NCI-H146 treated with DMSO at 0.1 percent for 48 hours (cell line): ENCODE results near the gene PGAP6.
"Not testable (repeated sequence)": the region's sequence is repeated elsewhere in the genome, so short reads cannot be mapped to it uniquely, and the experiment has no call there.

ENCODE experiments used
- DNase-seq: peaks from one replicate; lab custom pipeline; 2025; ENCODE audit not compliant: unreplicated experiment; lab: John Stamatoyannopoulos, UW

Gene PGAP6

DNA sequence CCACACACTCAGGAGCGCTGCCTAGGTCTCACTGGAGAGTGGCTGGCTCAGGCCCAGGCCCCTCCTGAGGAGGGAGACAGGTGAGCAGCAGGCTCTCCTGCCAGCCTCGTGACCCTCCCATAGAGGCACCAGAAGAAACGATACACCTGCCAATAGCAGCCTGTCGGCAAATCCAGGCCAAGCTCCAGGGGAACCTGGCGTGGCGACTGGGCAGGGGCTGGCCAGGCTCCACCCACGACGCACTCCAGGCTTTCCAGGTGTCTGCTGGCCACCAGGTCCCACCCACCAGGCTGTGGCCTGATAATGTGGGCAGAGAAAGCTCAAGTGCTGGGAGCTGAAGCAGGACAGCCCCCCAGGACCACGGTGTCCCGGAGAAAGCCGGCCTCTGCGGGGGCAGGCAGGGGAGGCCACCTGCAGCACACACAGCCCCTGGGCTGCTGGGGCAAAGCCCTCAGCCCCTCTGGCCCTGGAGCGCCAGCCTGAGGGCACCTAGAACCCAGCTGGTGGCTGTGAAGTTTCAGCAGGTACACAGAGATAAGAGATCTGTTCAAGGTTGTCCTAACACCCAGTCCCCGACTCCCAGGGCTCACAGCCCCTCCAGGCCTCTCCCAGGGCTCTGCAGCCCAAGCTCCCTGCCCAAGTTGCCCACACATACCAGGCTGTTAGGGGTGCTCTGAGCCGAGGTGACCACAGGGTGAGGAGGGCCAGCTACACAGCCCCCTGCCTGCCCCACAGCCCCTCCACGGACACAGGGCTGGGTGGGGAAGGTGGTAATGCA lies 2.4 kb downstream of the PGAP6 start:
- peak; percentile 95 for DNase-seq

DNA sequence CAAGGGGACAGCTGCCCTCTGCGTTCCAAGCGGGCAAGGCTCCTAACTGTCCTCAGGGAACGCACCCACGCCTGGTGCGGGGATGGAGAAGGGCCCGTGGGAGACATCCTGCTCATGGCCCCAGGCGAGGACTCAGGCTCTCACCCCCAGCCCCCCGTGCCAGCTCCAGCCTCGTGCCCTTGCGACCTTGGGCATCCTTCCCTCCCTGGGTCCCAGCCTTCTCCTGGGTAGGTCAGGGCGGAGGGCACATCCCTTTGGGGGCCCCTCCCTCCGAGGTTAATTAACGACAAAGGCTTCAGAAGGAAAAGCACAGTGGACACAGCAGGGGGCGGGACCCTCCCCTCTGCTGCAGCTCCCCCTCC lies 3.0 kb downstream of the PGAP6 start:
- no peak for DNase-seq

DNA sequence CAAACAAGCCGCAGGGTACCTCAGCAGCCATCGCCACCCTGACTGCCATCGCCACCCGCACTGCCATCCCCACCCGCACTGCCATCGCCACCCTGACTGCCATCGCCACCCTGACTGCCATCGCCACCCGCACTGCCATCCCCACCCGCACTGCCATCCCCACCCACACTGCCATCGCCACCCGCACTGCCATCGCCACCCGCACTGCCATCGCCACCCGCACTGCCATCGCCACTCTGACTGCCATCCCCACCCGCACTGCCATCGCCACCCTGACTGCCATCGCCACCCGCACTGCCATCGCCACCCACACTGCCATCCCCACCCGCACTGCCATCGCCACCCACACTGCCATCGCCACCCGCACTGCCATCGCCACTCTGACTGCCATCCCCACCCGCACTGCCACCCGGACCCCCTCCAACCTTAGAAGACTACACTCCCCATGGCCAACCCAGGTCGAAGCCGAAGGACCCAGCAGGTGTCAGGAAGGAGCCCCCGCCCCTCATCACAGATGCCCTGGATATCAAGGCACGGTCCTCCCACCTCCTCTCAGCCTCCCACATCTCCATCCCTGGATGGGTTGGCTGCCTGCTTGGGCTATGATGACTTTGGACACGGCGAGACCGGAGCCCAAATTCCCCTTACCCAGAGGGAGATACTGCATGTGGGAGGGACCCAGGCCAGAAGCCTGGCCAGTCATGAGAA lies 3.5 kb downstream of the PGAP6 start:
- DNase-seq = not testable (repeated sequence)

DNA sequence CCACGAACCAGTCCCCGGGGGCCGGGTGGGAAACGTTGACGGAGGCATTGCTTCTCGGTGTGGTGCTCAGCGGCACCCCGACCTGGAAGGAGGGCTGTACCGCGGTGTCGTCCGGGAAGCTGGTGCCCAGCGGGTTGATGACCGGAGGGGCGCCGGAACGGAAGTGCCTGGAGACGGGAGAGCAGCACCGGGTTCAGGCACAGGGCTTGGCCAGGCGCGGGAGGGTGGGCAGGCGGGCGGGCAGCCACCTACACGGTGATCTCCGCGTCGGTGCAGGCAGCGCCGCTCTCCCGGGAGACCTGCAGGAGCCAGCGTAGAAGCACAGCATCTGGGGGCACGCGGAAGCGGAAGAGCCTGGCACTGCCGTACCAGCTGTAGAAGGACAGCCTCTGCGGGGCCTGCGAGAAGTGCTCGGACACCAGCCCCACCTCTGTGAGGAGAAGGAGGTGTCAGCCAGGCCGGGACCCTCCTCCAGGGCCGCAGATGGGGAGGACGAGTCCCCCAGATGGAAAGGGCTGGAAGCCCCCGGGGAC lies 4.3 kb downstream of the PGAP6 start:
- no peak for DNase-seq

DNA sequence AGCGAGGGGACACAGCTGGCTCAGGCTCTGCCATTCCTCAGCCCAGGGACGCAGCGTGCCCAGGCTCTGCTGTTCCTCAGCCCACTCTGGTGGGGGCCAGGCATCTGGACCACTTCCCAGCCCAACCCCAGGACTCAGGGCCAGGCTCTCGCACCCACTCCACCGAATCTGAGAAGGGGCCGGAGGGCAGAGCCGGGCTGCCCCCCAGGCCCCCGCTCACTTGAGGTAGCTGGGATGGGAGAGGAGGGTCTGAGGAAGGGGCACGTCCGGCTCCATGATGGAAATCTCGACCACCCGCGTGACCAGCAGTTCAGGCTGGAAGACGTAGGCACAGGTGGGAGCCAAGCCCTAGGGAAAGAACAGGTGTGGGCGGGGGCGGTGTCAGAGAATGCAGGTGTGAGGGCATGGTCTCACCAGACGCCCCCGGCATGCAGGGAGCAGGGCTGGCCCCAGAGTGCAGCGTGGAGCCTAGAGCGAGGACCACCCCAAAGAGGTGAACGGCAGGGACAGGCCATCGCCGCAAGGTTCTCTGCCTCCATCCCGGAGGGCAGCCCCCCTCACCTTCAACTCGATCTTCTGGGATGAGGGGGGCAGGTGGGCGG lies 4.9 kb downstream of the PGAP6 start:
- no peak for DNase-seq

DNA sequence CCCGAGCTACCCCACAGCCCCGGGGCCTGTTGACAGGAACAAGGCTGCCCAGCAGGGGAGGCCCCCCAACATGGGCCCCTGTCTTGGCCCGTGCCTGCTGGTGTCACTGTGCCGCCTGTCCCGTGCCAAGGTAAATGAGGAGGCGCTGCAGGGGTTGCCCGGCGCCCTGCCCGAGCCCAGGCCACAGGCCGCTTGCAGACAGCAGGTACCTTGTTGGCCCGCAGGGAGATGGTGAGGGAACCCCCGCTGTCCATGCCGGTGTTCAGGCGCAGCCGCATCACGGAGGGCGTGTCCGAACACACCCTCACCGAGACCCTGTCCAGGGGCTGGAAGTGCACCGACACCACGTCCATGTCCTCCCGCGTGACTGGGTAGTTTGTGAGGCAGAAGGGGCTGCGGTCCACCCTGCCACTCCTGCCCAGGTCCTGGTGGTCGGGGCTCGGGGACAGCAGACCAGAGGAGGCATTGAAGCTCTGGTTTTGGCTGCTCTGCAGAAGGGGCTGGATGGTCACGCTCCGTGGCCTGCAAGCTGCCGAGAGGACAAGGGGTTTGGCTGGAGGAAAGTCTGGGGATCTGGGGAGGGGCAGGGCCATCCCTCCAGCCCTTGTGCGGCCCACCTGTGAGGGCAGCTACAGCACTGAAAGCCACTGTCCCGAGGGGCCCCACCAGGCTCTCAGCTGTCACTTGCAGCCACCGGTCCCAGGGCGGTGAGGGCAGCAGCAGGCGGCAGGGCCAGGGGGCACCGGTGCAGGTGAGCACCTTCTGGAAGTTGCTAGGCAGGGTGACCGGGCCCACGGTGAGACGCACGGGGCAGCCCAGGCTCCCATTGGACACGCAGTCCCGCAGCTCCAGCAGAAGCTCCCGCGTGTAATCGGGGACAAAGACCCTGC lies 5.6 kb downstream of the PGAP6 start:
- no peak for DNase-seq

DNA sequence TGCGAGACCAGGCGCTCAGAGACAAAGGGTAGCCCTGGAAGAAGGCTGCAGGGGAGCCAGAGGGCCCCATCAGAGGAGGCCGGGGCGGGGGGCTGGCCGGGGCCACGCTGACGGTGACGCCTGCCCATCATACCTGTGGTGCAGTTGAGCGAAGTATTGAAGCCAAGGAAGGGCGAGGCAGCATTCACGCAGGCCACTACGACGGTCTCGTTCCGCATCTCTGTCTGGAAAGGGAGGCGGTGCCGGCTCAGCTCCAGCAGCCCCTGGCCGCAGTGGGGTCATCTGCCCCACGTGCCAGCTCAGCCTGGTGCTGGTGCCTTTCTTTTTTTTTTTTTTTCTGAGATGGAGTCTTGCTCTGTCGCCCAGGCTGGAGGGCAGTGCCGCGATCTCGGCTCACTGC lies 6.6 kb downstream of the PGAP6 start:
- DNase-seq = no peak

DNA sequence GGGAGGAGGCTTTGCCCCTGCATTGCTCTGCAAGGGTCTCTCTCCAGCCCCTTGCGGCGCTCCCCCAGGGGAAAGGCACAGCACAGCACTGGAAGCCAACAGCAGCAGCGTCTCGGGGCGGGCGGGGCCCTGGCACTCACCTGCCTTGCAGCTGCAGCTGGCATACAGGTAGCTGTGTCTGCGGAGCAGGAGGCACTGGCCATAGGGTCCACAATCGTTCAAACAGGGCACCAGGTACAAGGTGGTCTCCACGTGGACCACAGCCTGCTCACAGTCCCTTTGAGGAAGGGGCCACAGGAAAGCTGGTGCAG lies 7.2 kb downstream of the PGAP6 start:
- no peak for DNase-seq

DNA sequence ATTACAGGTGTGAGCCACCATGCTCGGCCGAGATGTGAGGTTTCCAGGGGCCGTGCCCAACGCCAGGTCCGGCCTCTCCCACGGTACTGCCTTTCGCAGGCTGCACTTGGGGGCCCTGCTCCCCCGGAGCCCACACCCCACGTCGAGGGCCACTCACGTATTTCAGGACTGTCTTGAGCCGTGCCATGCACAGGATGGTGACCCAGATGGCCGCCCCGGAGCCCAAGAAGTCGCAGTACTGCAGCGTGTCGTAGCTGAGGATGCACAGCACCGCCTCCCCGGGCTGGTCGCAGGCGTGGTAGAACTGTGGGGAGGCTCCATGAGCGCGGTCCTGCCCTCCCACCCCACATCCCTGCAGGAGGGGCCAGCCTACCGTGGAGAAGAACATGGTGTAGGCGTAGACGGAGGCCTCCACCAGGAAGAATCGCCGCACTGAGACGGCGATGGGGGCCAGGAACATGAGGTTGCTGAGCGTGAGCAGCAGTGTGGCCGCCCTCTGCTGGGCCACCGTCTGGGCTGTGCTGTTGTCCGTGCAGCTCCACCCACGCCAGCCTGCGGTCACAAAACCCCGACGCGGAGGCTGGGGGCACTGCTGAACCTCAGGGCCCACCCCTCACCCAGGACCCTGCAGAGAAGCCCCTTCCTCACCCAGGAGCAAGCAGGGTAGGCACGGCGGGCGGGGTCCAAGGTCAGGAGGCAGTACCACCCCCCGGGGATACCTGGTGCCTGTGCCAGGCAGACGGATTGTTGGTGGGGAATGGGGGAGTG lies 7.7 kb downstream of the PGAP6 start:
- DNase-seq = no peak

DNA sequence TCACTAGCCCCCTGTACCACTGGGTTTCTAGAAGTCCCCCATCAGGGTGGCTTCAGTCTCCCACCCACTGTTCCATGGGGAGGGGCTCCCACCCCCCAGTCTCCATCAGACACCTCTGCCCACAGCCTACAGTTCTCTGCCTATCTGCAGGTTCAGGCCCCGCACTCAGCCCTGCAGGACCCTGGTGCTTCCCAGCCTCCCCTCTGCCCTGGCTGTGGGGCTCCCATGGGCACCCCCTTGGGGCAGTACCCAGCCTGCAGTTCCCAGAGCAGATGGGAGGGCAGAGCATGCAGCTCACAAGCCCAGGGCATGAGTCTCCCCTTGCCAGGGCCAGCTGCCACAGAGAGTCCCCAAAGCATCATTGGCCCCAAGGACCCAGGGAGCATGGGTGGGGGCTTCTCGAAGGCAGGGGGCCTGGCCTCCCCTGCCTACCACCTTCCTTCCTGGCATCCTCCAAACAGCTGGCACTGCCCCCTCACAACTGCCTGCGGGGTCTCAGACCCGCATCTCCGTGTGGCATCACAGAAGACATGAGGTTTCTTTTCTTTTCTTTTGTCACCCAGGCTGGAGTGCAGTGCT lies 8.7 kb downstream of the PGAP6 start:
- DNase-seq = no peak

DNA sequence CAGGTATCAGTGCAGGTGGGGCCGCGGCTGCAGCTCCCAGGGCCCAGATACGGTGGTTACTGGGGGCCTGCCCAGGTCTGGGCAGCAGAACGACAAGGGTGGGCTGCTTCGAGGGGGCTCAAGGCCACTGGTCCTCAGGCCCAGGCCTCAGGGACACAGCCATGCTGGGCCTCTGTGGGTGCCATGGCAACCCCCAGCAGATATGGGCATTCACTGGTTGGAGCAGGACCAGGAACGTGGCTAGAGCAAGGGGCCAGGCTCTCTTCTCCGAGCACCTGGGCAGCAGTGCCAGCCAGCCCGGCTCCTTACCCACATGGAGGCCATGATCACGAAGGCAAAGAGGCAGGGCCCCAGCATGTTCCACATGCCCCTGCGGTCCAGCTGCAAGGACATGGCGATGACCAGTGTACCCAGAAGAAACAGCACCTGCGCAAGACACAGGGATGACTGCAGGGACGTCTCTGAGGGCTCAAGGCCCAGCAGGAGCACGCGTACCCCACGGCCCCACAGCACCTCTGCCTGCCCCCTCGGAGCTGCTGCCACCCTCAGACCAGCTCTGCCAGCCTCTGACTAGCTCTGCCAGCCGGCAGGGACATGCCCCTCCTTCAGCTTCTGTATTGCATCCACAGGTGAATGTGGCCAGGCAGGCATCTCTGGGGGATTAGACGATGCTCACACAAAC lies 9.3 kb downstream of the PGAP6 start:
- DNase-seq = no peak

DNA sequence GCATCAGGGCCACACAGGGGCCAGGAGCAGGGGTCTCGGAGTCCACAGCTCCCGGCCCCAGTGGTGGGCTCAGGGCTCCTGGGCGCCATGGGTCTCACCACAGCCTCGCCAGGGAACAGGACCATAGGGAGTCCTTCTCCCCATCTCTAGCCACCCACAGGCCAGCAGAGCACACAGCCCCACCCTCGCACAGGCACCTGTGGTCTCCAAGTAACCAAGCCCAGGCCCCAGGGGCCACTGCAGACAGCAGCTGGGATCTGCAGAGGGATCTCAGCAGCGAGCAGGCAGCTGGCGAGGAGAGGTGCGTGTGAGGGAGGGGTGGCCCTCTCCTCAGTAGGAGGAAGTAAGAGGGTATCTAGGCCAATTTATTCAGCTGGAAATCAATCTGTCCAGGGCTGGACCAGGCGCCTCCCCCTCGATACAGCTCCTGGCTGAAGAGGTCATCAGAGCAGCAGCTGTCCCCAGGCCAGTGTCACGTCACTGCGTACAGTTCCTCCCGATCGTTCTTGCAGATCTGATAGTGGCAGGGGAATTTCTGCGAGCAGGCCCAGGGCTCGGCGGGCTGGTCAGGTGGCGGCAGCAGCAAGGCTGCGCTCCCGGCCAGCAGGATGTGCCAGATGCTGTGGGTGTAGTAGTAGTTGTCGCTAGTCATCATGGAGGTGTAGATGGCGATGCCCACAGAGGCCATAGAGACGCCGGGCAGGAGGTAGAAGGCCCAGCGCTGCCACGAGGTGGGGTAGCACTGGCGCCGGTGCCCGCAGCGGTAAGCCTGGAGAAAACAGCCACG lies 10.1 kb downstream of the PGAP6 start:
- DNase-seq = no peak

DNA sequence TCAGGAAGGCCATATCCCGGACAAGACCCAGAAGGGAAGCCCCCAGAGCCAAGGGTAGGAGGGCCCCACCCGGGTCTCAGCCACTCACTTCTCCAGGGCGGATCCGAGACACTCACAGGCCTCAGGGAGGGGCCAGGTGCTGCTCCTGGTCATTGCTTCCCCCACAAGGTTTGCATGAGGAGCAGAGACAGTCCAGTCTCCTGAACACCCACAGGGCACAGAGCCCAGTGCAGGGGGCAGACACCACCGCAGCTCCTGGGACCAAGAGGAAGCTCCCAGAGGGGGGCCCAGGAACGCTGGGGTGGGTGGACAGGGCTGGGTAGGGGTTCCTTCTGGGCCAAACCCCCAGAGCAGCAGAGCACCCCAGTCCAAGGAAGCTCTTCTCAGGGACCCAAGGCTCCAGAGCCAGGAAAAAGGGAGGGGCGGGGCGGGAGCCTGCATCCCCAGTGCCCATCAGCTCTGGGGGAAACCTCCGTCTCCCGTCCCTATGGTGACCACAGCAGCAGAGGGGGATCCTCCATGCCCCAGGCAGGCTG lies 10.7 kb downstream of the PGAP6 start:
- no peak for DNase-seq

DNA sequence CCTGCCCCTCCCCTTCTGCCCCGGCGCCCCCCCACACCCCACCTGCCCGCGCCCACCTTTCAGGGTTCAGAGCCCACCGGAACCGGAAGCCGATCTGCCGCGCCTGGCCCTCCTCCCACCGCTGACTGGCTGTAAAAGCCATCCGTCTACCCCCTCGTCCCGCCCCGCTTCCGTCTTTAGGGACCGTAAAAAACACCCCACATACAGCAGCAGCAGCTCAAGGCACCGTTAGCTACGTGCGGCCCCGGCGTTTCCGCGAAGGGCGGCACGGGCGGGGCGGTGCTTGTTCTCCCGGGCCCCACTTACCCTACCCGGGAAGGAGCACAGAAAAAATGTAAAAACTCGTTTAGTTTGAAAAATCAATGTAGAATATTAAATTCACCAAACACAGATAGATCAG lies 11.3 kb downstream of the PGAP6 start, which contains the start of gene MRPL28:
MRPL28 (minus strand) TSS at position 96 of the 400 bp plus-strand sequence. CDS start 320 bp downstream, outside the sequence.
- DNase-seq = peak; percentile 94

DNA sequence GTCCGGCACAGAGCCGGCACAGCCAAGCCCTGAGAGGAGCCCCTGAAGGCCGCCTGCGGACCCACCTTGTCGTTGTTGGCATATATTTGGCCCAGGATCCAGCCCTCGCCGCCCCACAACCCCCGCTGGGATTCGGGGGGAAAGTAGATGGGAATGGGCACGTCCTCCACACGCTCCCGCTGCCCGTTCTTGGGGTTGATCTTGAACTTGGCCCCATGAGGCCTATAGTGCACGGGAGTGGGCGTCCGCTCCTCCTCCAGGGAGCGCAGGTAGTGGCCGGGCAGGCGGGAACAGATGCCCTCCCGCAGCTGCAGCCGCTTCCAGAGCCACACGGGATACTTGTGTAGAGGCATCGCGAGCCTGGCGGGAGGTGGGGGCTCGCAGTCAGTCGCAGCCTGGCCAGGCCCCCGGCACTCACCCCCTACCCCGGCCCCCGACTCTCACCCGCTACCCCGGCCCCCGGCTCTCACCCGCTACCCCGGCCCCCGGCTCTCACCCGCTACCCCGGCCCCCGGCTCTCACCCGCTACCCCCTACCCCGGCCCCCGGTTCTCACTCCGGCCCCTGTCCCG lies 11.8 kb downstream of the PGAP6 start:
- DNase-seq = no peak

DNA sequence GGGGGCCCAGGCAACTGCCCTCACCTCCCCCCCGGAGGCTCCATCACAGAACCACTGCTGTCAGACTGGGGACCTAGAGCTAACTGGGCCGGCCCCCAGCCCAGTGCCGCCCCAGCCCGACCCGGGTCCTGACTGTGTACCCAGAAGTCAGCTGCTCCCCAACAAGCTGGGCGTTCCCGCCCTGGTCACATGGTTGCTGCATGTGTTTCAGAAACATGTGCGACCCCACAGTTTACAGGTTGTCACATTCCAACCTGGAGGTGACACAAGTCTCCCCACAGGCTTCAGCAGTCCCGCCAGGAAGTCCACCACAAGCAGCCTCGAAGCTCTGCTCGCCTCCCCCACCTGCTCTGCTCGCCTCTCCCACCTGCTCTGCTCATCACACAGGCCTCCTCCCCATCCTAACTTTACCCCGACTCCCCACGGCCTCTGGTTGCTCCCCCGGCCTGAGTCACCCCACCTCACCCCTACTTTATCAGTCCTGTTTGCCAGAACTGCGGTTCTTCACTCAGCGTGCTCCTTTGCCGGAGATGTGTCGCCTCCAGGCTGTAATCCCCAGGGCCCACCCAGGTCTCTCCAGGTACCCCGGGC lies 12.4 kb downstream of the PGAP6 start:
- DNase-seq = no peak

DNA sequence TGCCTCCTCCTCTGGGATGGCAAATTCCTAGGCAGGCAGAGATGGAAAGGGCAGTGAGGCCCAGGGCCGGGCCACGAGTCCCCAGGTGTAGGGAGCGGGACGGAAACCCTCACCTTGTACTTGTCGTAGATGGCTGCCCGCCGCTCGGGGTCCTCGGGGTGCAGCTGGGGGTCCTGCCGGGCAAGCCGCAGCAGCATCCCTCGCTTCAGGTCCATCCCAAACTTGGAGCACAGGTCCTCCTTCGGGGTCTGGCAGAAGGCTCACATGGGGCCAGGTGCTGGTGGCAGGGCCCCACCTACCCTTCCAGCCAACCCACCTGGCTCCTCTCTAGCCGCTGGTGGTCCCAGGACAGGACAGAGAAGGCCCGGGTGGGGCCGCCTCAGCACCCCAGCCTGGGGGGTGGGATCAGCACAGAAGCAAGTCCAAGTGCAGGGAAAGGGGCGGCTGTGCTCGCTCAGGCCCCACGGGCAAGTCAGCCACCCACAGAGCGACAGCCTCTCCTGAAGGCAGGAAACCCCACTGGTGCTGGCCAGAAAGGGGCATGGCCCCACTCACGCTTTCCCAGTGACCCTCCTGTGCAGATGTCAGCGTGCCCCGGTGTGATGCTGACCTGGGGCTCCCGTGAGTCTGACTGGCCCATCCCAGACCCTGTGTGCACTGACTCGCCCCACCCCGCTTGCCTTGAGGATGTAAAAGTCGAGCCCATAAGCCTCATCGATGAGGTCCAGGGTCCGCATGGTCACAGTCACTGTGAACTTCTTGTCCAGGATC lies 13.2 kb downstream of the PGAP6 start:
- no peak for DNase-seq
